Trophoblast cell (in vitro differentiated cells and primary cell): ENCODE results near the gene SEMA4B.
A peak's percentile ranks its signal among the peaks of the same experiment; 100 is the strongest.
"Not testable (repeated sequence)": the region's sequence is repeated elsewhere in the genome, so short reads cannot be mapped to it uniquely, and the experiment has no call there.

Experiments used
- DNase-seq, 2 donors: peaks; one replicate each; pipeline ENCODE4 v3.0.0-alpha.2; 2016
- H2AFZ ChIP-seq: 2 replicates; pipeline ENCODE4 v1.6.1; 2013; ENCODE audit warnings: low read length, moderate library complexity, mild to moderate bottlenecking; ENCODE audit not compliant: insufficient read depth, poor library complexity
- H2AK5ac ChIP-seq: 2 replicates; pipeline ENCODE4 v1.6.1; 2013; ENCODE audit warnings: mild to moderate bottlenecking, low read length
- H2BK120ac ChIP-seq: 2 replicates; pipeline ENCODE4 v1.6.1; 2013; ENCODE audit warnings: low read length, mild to moderate bottlenecking, moderate library complexity; ENCODE audit not compliant: insufficient read depth, poor library complexity
- H2BK12ac ChIP-seq: 2 replicates; pipeline ENCODE4 v1.6.1; 2013; ENCODE audit warnings: mild to moderate bottlenecking, low read length, moderate library complexity
- H2BK5ac ChIP-seq: 2 replicates; pipeline ENCODE4 v1.6.1; 2013; ENCODE audit warnings: low read length, low read depth, moderate library complexity, mild to moderate bottlenecking; ENCODE audit not compliant: poor library complexity
- H3K14ac ChIP-seq: 2 replicates; pipeline ENCODE4 v1.6.1; 2013; ENCODE audit warnings: mild to moderate bottlenecking, low read length
- H3K18ac ChIP-seq: 2 replicates; pipeline ENCODE4 v1.6.1; 2013; ENCODE audit warnings: mild to moderate bottlenecking, low read length
- H3K23ac ChIP-seq: 2 replicates; pipeline ENCODE4 v1.6.1; 2013; ENCODE audit warnings: low read length
- H3K27ac ChIP-seq: 2 replicates; pipeline ENCODE4 v1.5.1; 2013; ENCODE audit warnings: low read depth, mild to moderate bottlenecking, inconsistent platforms, low read length, moderate library complexity
- H3K27me3 ChIP-seq: 2 replicates; pipeline ENCODE4 v1.6.1; 2013; ENCODE audit warnings: inconsistent platforms, mild to moderate bottlenecking, low read length, moderate library complexity; ENCODE audit not compliant: insufficient read depth
- H3K36me3 ChIP-seq, 2 experiments: 1 replicate in 1 of 2; 2 replicates in 1 of 2; pipeline ENCODE4 v1.6.1; 2013; ENCODE audit warnings: low read length in 2 of 2, mild to moderate bottlenecking in 2 of 2, moderate library complexity in 1 of 2; ENCODE audit not compliant: insufficient read depth in 2 of 2, control insufficient read depth in 1 of 2
- H3K4ac ChIP-seq: 2 replicates; pipeline ENCODE4 v1.6.1; 2013; ENCODE audit warnings: low read depth, mild to moderate bottlenecking, low read length, moderate library complexity
- H3K4me1 ChIP-seq, 2 experiments: 1 replicate in 1 of 2; 2 replicates in 1 of 2; pipeline ENCODE4 v1.6.1; 2013; ENCODE audit warnings: low read length in 2 of 2, mild to moderate bottlenecking in 2 of 2, moderate library complexity in 1 of 2; ENCODE audit not compliant: insufficient read depth in 2 of 2, control insufficient read depth in 1 of 2
- H3K4me2 ChIP-seq: 2 replicates; pipeline ENCODE4 v1.6.1; 2013; ENCODE audit warnings: inconsistent platforms, mild to moderate bottlenecking, low read length, moderate library complexity
- H3K4me3 ChIP-seq: 2 replicates; pipeline ENCODE4 v1.5.1; 2013; ENCODE audit warnings: mild to moderate bottlenecking, low read depth, low read length, inconsistent platforms
- H3K79me1 ChIP-seq: one replicate; pipeline ENCODE4 v1.6.1; 2013; ENCODE audit warnings: low read length
- H3K79me2 ChIP-seq: 2 replicates; pipeline ENCODE4 v1.6.1; 2013; ENCODE audit warnings: low read length, mild to moderate bottlenecking; ENCODE audit not compliant: control insufficient read depth, insufficient read depth, poor library complexity
- H3K9ac ChIP-seq: 2 replicates; pipeline ENCODE4 v1.6.1; 2013; ENCODE audit warnings: mild to moderate bottlenecking, low read length
- H3K9me3 ChIP-seq: 2 replicates; pipeline ENCODE4 v1.6.1; 2013; ENCODE audit warnings: low read depth, mild to moderate bottlenecking, control low read depth, inconsistent platforms, low read length; ENCODE audit not compliant: insufficient read depth
- H4K12ac ChIP-seq: 2 replicates; pipeline ENCODE4 v1.6.1; 2013; ENCODE audit warnings: low read depth, mild to moderate bottlenecking, low read length, moderate library complexity
- H4K8ac ChIP-seq: 2 replicates; pipeline ENCODE4 v1.6.1; 2013; ENCODE audit warnings: low read depth, mild to moderate bottlenecking, low read length, moderate library complexity
- H4K91ac ChIP-seq: one replicate; pipeline ENCODE4 v1.6.1; 2013; ENCODE audit warnings: low read depth, mild to moderate bottlenecking, low read length, moderate library complexity
- WGBS: extraction: QIAGEN DNeasy Blood & Tissue Kit; methylation state at CpG from one replicate; pipeline ENCODE4 v1.1.7; 2013; ENCODE audit warnings: missing lambda C conversion rate; ENCODE audit not compliant: insufficient read length, insufficient coverage; ENCODE audit errors: extremely low coverage; 5-methylcytosine and 5-hydroxymethylcytosine counted together

Gene SEMA4B

DNA sequence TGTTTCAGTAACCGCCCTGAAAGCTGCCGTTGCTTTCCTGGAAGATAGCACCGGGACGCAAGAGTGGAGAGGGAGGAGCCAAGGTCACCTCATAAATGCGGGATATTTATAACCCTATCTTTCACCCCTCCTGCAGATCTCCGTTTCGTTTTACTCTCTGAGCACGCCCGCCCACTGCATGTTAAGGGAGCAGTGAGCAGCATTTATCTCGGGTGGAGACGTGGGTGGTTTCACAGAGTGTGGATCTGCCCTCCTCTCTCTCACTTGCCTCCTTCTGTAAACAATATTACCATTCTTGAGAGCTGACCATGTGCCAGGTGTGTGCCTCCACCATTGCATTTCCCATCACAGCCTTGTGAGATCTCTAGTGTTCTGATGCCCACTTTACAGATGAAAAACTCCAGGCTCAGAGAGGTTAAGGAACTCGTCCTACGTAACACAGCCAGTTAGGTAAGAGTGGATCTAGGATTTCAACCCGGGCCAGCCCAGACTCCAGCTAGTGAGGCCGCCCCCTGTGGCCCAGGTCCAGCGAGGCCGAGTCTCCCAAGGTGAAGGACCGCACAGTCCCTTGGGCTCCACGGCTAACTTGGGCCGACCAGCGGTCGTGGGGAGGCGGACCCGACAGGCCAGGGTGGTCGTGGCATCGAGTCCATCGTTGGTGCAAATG is 16.9 kb upstream of the SEMA4B start:
- no CpG with 5 or more reads among the region's 27 CpGs for WGBS
- H2BK120ac ChIP-seq = peak overlapping the region; percentile 67
- peaks cover 8 to 9% of the 10 kb centered on the region in 2 experiments for H3K4me1 ChIP-seq
- H3K79me2 ChIP-seq = peaks cover 2% of the 10 kb centered on the region
- peaks cover 3% of the 10 kb centered on the region for H3K79me1 ChIP-seq
- H3K23ac ChIP-seq = no peak overlapping the region
- peak overlapping the region; percentile 76 for H3K18ac ChIP-seq
- peak overlapping the region; percentile 59 for H2BK12ac ChIP-seq
- no peak overlapping the region for H2BK5ac ChIP-seq
- H3K4me2 ChIP-seq = peak overlapping the region; percentile 59
- peak overlapping the region; percentile 80 for H4K91ac ChIP-seq
- H3K9me3 ChIP-seq = no peaks in the 10 kb centered on the region
- H3K14ac ChIP-seq = peak overlapping the region; percentile 65
- peak overlapping the region; percentile 44 for H2AK5ac ChIP-seq
- H3K36me3 ChIP-seq = no peaks in the 10 kb centered on the region
- H3K9ac ChIP-seq = no peak overlapping the region
- H3K4me3 ChIP-seq = peak overlapping the region; percentile 74
- peak overlapping the region; percentile 27 for H3K4ac ChIP-seq
- no peaks in the 10 kb centered on the region for H3K27me3 ChIP-seq
- peak; percentile 88 for DNase-seq
- H3K27ac ChIP-seq = no peak overlapping the region
- peak overlapping the region; percentile 93 for H2AFZ ChIP-seq
- peak overlapping the region; percentile 93 for H4K8ac ChIP-seq
- peak overlapping the region; percentile 48 for H4K12ac ChIP-seq

DNA sequence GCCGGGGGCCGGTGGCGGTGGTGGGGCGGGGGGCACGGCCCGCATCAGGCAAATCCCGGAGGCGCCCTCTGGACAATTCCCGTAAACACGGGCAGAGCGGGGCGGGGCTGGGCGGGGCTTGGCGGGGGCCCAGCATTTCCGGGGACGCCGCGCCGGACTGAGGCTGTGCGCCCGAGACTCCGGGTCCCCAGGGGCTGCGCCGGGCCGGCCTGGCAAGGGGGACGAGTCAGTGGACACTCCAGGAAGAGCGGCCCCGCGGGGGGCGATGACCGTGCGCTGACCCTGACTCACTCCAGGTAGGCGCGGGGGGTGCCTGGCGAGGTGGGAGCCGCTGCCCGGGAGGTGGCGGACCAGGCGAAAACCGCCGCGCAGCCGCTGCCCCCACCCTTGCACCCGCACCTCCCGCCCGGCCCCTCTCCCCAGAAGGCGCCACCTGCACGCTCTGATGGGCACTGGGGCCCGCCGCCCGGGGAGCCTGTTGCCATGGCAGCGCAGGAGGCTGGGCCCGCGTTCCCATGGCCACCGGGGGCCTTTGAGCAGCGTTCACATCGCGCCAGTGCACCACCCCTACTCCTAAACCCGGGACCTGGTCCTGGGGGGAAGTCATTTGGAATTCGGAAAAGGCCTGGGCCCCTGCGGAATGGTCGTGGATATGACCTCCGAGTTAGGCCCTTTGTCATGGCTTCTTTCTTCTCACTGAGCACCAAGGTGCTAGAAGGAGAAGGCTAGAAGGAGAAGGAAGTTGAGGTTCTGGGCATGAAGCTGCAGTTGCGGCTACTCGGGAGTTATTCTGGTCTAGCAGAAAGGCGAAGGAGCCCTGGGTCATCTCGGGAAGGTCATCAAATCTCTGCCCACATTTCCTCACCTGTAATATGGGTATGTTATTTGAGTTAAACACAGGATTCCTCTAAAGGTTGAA is 16.1 kb upstream of the SEMA4B start:
- peak overlapping the region; percentile 80 for H4K91ac ChIP-seq
- H3K36me3 ChIP-seq = no peaks in the 10 kb centered on the region
- H2BK5ac ChIP-seq = no peak overlapping the region
- peak overlapping the region; percentile 76 for H3K18ac ChIP-seq
- no peak overlapping the region for H3K9ac ChIP-seq
- peak overlapping the region; percentile 93 for H4K8ac ChIP-seq
- peaks cover 8 to 9% of the 10 kb centered on the region in 2 experiments for H3K4me1 ChIP-seq
- H2AFZ ChIP-seq = peak overlapping the region; percentile 93
- H2BK120ac ChIP-seq = peak overlapping the region; percentile 67
- H3K4me3 ChIP-seq = peak overlapping the region; percentile 74
- no peak overlapping the region for H3K23ac ChIP-seq
- H3K79me1 ChIP-seq = peaks cover 3% of the 10 kb centered on the region
- DNase-seq = peak; percentile 67 to 73
- no peak overlapping the region for H2BK12ac ChIP-seq
- no CpG with 5 or more reads among the region's 67 CpGs for WGBS
- H3K79me2 ChIP-seq = peaks cover 2% of the 10 kb centered on the region
- peak overlapping the region; percentile 70 for H3K4me2 ChIP-seq
- no peaks in the 10 kb centered on the region for H3K27me3 ChIP-seq
- no peaks in the 10 kb centered on the region for H3K9me3 ChIP-seq
- peak overlapping the region; percentile 48 for H4K12ac ChIP-seq
- peak overlapping the region; percentile 65 for H3K14ac ChIP-seq
- H3K27ac ChIP-seq = no peak overlapping the region
- peak overlapping the region; percentile 44 for H2AK5ac ChIP-seq
- peak overlapping the region; percentile 16 for H3K4ac ChIP-seq

DNA sequence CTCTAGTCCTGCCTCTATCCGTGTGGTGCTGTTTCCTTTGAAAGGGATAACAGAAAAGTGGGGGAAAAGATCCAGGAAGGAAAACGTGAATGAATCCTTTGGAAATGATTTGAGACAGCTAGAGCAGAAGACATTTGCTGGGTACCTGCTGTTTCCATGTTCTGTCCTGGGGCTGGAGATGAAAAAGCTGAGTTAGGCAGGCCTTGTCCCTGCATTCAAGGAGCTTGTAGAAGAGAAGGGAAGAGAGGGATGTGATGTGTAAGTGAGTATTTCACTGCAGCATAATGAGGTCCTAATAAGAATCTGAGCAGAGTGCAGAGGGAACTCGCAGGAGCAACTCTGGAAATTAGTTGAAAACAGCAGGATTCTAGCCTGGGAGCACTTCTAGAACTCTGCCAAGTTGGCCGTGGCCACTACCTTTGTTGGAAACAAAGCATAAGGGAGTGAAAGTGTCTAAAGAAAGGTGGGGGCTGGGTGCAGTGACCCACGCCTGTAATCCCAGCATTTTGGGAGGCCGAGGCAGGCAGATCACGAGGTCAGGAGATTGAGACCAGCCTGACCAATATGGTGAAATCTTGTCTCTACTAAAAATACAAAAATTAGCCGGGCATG is 13.8 kb upstream of the SEMA4B start:
- Histone ChIP-seq H4K12ac (no peak overlapping the region), H3K4me1 (peaks cover 8 to 9% of the 10 kb centered on the region in 2 experiments), H3K4ac (no peak overlapping the region), H3K27ac (no peak overlapping the region), H3K9ac (no peak overlapping the region), H2BK5ac (no peak overlapping the region), H3K18ac (no peak overlapping the region), H2AK5ac (no peak overlapping the region), H3K4me3 (no peak overlapping the region), H4K8ac (no peak overlapping the region), H2BK120ac (no peak overlapping the region), H2BK12ac (no peak overlapping the region), H3K4me2 (no peak overlapping the region), H3K79me2 (peaks cover 2% of the 10 kb centered on the region), H3K14ac (no peak overlapping the region), H2AFZ (no peak overlapping the region), H3K36me3 (no peaks in the 10 kb centered on the region), H4K91ac (no peak overlapping the region), H3K23ac (no peak overlapping the region), H3K27me3 (no peaks in the 10 kb centered on the region), H3K79me1 (peaks cover 3% of the 10 kb centered on the region), H3K9me3 (no peaks in the 10 kb centered on the region)
- no CpG with 5 or more reads among the region's 8 CpGs for WGBS
- no peak for DNase-seq

DNA sequence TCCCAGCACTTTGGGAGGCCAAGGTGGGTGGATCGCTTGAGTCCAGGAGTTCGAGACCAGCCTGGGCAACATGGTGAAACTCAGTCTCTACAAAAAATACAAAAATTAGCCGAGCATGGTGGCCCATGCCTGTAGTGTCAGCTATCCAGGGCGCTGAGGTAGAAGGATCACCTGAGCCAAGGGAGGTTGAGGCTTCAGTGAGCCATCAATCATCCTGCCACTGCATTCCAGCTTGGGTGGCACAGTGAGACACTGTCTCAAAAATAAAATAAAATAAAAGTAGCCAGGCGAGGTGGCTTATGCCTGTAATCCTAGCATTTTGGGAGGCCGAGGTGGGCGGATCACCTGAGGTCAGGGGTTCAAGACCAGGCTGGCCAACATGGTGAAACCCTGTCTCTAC is 13.1 kb upstream of the SEMA4B start:
- not testable (repeated sequence) for H3K79me1 ChIP-seq, H3K14ac ChIP-seq, DNase-seq, H4K91ac ChIP-seq, H3K9ac ChIP-seq, H2BK5ac ChIP-seq, H2BK12ac ChIP-seq, H3K79me2 ChIP-seq, H3K9me3 ChIP-seq, H3K4me1 ChIP-seq, H3K4me2 ChIP-seq, H4K8ac ChIP-seq, H3K4ac ChIP-seq, H2BK120ac ChIP-seq, H3K23ac ChIP-seq, H3K27me3 ChIP-seq, H3K4me3 ChIP-seq, H2AK5ac ChIP-seq, H3K27ac ChIP-seq, H4K12ac ChIP-seq, H3K36me3 ChIP-seq, H2AFZ ChIP-seq, H3K18ac ChIP-seq
- WGBS = no CpG with 5 or more reads among the region's 7 CpGs
